Measurements from ENCODE around the gene ADGRE2.
"Not testable (repeated sequence)": the region's sequence is repeated elsewhere in the genome, so short reads cannot be mapped to it uniquely, and the experiment has no call there.

ADGRE2 gene

GRCh38 chr19:14778110-14778845 lies at the start of gene ADGRE2:
Gene ADGRE2 (minus strand): TSS chr19:14778560. CDS start chr19:14776756, 1,804 bp downstream.
- DNase-seq = not testable (repeated sequence)

GRCh38 chr19:14826006-14826405 lies 47.6 kb upstream of the ADGRE2 start:
- no peak for DNase-seq

DNA sequence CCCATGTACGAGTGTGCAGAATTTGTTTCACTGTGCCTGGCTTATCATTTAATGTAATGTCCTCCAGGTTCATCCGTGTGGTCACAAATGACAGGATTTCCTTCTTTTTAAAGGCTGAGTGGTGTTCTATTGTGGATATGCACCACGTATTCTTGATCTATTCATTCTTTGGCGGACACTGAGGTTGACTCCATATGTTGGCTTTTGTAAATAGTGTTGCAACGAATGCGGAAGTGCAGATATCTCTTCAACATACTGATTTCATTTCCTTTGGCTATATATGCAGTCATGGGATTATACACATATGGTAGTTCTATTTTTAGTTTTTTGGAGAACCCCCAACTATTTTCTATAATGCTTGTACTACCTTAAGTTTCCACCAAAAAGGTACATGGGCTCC lies 43.6 kb upstream of the ADGRE2 start:
- no peak for DNase-seq

- no peak for DNase-seq
Observed at GRCh38 chr19:14818588-14818987, 40.2 kb upstream of the ADGRE2 start.

GRCh38 chr19:14817052-14817451 lies 38.7 kb upstream of the ADGRE2 start:
- DNase-seq = no peak

DNA sequence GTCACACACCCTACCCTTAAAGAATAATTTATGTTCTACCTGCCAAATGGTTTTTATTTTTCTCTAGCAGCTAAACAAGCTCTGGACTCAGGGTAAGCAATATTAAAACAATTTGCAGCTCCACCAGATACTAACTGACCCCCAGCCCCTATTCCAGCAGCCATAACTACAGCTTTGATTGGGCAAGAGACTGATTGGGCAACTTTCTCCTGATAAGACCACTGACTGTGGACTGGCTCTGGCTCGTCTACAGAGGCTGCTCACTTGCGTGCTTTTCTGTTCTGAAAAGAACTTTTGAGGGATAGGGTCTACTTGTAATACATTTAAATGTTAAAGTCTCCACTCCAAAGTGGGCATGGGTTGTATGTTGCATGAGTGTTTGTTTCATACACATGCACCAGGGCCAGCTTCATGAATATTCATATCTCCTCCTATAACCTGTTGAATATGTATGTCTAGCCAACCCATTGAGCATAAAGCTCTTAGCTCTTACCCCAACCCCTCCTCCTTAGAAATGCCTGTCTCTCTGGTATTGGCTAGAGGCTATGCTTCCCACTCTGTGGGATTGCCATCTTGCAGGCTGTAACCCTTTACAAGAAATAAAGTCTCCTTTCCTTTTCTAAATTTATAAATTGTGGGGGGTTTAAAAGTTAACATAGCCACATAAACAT lies 36.8 kb upstream of the ADGRE2 start:
- no peak for DNase-seq

DNA sequence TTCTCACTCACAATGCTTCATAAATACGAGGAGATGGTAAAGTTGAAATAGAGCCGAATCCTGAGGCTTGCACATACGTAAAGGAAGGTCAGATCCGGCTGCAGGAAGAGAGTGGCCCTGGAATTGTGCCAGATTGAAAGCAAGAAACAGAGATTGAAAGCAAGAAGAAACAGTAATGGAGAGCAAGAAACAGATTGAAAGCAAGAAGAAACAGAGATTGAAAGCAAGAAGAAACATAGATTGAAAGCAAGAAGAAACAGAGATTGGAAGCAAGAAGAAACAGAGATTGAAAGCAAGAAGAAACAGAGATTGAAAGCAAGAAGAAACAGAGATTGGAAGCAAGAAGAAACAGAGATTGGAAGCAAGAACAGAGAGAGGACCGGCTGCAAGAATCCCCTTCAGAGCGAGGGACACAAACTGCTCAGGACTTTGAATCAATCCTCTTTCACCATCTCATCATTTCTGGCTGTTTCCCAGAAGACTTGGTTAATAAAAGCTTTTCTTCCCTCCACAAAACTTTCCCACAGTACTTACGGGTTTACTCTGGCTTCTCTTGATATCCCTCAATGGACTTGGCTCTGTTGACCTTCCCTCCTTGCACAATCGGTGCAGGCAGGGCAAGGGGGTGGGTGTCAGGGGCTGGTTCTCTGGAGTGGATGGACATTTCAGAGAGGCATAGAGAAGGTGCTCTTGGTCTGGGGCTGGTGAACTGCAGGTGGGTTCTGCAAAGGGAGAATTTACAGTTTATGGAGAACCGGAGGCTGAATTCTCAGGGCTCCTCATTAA lies 31.1 kb upstream of the ADGRE2 start:
- DNase-seq = no peak

- DNase-seq = no peak
Observed at GRCh38 chr19:14804765-14805164, 26.4 kb upstream of the ADGRE2 start.

GRCh38 chr19:14798760-14799159 lies 20.4 kb upstream of the ADGRE2 start:
- DNase-seq = no peak

DNA sequence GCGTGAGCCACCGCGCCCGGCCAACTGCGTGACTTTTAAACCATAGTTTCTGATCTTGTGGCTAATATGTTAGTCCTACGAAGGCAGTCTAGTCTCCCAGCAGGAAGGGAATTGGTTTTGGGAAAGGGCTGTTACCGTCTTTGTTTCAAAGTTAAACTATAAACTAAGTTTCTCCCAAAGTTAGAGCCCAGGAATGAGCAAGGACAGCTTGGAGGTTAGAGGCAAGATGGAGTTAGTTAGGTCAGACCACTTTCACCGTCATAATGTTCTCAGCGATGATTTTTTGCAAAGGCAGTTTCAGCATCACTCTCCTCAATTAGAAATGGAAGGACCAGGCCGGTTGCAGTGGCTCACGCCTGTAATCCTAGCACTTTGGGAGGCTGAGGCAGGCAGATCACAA lies 17.7 kb upstream of the ADGRE2 start:
- DNase-seq = no peak

DNA sequence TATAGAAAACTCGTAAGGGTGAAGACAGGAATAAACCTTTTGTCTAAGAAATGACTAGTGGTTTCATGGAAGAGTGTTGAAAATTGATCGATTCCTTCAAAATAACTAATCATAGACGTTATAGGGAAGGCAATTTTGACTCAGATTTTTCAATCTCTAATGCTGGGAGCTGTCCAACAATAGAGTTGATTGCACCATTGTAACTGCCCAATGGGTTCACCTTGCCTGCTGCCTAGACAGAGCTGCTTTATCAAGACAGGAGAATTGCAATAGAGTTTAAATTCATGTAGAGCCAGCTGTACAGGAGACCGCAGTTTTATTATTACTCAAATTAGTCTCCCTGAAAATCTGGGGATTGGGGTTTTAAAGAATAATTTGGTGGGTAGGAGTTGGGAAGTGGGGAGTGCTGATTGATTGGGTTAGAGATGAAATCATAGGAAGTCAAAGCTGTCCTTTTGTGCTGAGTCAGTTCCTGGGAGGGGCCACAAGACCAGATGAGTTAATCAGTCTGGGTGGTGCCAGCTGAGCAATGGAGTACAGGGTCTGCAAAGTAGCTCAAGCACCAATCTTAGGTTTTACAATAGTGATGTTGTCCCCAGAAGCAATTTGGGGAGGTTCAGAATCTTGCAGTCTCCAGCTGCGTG lies 16.8 kb upstream of the ADGRE2 start:
- DNase-seq = no peak

GRCh38 chr19:14792250-14792649 lies 13.9 kb upstream of the ADGRE2 start:
- not testable (repeated sequence) for DNase-seq

DNA sequence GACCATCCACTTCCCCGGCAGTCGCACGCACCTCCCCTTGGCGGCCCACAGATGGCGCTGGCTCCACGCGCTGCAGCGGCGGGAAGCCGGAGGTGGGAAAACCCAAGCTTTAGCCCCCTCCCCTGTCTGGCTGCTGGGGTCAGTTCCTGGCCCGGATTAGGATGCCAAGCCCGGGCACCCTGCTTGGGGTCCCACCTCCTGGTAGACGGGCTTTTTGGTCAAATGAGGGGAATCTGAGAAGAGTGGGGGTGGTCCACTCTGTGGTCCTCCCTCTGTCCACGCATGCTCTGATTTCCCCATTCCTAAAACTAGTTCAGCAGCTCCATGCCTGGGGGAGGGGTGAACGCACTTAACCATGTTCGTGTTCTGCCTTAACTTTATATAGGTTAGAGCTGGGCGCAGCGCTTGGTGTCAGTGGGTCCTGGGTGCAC lies 8.1 kb upstream of the ADGRE2 start:
- DNase-seq = peak in 2 of 14 donors; percentile 1 to 9

DNA sequence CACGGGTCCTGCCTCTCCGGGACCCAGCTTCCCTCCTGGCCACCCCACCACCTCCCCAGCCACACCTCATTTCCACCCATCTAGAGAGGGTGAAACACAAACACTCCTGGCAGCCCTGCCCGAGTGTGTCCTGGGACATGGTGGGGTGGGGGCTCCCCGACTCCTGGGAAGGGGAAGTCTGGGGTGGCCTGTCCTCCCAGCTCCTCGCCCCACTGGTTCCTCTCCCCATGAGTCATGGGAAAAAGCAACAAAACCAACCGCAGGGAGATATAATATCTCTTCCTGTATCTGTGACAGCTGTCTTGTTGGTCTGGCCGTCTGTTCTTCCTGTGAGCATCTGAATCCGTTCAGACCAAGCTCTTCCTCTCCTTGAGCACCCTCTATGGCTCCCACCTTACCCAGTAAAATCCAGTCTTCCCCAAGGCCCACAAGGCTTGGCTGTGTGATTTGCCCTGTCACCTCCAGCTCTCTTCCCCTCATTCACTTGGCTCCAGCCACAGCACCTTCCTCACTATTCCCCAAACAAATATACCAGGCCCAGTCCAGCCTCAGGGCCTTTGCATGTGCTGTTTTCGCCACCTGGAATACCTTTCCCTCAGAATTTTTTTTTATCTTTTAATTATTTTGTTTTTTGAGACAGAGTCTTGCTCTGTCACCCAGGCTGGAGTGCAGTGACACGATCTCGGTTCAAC lies 6.9 kb upstream of the ADGRE2 start:
- DNase-seq = peak in 6 of 14 donors; percentile 6 to 56 (median 11)

GRCh38 chr19:14784730-14785101 lies 6.4 kb upstream of the ADGRE2 start:
- peak in 7 of 14 donors; percentile 3 to 62 (median 13) for DNase-seq

DNA sequence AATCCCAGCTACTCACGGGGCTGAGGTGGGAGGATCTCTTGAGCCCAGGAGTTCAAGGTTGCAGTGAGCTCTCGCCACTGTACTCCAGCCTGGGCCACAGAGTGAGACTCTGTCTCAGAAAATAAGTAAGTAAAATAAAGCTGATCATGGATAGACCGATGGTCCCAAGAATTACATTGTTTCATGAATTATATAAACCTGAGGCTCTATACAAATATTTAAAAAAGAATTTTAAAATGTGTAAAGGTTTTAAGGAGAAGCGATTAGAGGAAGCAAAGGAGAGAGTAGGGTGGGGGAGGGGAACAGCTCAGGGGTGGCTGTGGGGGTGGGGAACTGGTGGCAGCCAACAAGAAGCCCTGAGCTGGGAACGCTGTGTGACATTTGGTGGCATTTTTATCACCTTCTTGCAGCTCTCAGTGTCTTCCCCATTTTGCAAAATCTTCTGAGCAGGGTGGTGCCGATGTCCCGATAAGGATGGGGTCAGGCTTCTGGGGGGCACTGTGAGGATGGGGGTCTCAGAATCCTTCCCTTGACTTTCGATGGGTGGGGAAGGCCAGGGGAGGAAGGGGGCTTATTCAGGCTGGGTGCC lies 5.1 kb upstream of the ADGRE2 start:
- DNase-seq = not testable (repeated sequence)

GRCh38 chr19:14782626-14783409 lies 4.5 kb upstream of the ADGRE2 start:
- no peak for DNase-seq

GRCh38 chr19:14781713-14782536 lies 3.6 kb upstream of the ADGRE2 start:
- DNase-seq = not testable (repeated sequence)

- not testable (repeated sequence) for DNase-seq
Observed at GRCh38 chr19:14780622-14781225, 2.4 kb upstream of the ADGRE2 start.
